Hematopoietic multipotent progenitor cell (in vitro differentiated cells): ENCODE measurements around the gene GAS5. TPM values are rescaled to one million over a fixed set of nuclear protein-coding genes. Genes with fewer than 3 reads are reported as not detected.
"Not testable (repeated sequence)": the region's sequence is repeated elsewhere in the genome, so short reads cannot be mapped to it uniquely, and the experiment has no call there.

Experiments used
- DNase-seq, 3 donors: peaks; one replicate each; pipeline ENCODE4 v3.0.0-alpha.2; 2011 to 2015; ENCODE audit warnings: low read depth in 2 of 3, low spot score in 2 of 3
- total RNA-seq: library from RNA; depleted of rRNA; stranded (reverse); fragments of >200 nt; gene quantifications from one replicate; pipeline ENCODE4 v1.2.3, GENCODE V29; 2012

GAS5 gene
- total RNA-seq, 1 donor, result 887 TPM

DNA sequence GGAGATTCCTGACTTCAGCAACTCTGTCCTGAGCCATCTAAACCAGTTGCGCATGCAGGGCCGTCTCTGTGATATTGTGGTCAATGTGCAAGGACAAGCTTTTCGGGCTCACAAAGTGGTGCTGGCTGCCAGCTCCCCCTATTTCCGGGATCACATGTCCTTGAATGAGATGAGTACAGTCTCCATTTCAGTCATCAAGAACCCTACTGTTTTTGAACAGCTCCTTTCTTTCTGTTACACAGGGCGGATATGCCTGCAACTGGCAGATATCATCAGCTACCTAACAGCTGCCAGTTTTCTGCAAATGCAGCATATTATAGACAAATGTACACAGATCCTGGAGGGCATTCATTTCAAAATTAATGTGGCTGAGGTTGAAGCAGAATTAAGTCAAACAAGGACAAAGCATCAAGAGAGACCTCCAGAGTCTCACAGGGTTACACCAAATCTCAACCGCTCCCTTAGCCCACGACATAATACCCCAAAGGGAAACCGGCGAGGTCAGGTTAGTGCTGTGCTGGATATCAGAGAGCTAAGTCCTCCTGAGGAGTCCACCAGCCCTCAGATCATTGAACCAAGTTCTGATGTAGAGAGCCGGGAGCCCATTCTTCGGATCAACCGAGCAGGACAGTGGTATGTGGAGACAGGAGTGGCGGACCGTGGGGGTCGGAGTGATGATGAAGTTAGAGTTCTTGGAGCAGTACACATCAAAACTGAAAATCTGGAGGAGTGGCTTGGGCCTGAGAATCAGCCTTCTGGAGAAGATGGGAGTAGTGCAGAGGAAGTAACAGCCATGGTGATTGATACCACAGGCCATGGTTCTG lies 2.7 kb upstream of the GAS5 start:
- peak in 2 of 3 donors; percentile 74 to 88 for DNase-seq

GRCh38 chr1:173869021-173869359 lies 1.2 kb upstream of the GAS5 start:
- peak in 1 of 3 donors; percentile 64 for DNase-seq

GRCh38 chr1:173868266-173869020 lies 654 bp upstream of the GAS5 start, which contains the start of gene ZBTB37:
ZBTB37 (plus strand) TSS chr1:173868380; CDS start chr1:173870226, 1,846 bp downstream.
- DNase-seq, result peak in 1 of 3 donors; percentile 87

DNA sequence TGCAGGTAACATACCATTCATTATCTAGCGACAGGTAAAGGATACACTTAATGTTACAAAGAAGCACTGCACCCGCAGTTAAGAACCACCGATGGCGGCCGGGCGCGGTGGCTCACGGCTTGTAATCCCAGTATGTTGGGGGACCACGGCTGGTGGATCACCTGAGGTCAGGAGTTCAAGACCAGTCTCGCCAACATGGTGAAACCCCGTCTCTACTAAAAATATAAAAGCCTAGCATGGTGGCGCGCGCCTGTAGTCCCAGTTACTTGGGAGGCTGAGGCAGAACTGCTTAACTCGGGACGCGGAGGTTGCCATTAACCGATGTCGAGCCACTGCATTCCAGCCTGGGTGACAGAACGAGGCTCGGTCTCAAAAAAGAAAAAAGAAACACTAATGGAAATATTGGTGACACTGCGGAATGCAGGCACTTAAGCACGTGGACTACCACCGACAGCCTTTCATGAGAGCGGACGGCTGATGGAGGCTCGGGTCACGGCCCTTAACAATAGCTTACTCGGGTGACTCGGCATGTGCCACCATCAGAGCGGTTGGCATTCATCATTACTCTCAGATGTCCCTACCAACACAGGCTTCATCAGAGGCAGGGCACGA lies 542 bp downstream of the GAS5 start:
- no peak for DNase-seq

GRCh38 chr1:173866413-173867115 lies 1.2 kb downstream of the GAS5 start:
- no peak for DNase-seq

DNA sequence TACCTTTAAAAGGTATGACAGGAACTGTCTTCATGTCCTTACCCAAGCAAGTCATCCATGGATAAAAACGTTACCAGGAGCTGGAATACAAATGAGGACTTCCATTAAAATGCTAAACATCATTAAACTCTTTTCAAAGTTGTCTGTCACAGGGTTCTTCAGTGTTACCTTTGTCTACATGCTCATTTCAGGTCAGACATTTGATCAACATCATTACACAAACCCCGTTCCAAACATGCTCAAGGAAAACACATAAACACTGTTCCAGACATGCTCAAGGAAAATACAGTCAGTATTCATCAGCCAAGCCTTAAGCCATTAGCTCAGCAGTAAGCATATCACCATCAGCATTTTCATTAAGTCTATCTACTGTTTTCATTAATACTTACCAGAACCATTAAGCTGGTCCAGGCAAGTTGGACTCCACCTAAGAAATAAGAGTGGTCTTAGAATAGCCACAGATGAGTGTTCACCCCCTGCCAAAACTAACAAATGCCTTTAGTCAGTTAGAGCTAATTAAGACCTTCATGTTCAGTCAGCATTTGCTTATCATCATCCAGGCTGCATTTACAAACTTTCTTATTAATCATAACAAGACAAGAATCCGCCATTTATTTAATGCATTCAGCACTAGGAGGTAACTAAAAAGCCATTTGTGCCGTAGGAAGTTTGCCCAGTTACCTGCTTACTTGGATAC lies 2.2 kb downstream of the GAS5 start:
- no peak for DNase-seq

DNA sequence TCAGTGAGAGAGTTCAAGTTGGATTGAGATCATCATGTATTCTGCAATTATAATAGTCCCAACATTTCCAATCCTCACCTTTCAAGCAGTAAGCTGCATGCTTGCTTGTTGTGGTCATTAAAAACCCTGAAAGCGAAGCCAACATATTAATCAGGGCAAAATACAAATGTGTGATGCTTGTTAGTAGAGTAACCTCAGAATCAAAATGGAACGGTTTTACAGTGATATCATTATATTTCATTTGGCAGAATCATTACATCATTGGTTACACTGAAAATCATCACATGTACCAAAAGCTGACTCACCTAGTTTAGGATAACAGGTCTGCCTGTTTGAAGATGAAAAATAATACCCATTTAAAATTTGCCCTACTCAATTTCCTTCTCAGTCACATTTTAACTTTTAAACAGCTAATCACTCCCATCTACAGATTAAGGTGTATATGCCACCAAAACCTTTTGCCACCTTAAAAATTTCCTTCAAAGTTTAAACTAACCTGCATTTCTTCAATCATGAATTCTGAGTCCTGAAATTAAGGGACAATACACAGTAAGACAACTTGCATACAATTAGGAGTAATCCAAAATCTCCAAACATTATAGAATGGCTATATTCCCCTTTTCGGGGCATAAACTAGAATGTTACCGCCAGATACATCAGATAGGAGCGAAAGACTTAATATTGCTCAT lies 3.5 kb downstream of the GAS5 start:
- DNase-seq, result no peak

DNA sequence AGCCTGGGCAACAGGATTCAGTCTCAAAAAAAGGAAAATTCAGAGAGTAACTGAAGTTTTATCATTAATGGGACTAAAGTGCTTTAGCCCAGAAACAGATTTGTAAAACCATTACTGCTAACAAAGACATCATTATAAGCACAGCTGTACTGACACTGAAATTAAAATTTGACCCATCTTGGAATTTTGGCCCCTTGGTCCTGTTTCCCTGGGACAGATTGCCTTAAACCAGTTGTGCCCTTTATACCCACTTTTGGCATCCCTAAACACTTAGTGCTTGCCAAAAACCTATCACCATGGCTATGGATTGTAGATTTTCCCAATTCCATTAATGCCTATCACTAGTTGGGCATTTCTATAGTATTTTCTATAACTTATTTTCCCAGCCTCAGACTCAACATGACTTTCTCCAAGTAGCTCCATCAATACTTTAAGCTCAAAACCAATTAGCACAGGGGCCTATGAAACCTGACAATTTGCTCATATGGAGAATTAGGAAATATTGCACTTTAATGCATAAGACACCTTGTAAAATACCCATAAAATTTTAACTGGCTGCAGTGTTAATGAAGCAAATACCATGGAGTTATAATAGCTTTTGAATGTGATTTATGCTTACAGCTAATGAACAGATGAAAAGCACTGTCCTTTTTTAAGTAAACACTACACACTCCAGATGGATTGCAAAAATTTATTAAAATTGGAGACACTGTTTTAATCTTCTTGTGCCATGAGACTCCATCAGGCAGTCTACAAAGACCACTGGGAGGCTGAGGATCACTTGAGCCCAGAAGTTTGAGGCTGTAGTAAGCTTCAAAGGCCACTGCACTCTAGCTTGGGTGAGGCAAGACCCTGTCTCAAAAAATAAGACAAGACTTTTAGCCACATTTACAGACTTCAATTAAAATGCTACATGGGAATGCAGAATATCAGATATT lies 4.3 kb downstream of the GAS5 start:
- DNase-seq, result no peak

- DNase-seq, result no peak
Observed at GRCh38 chr1:173862769-173863223, 5.0 kb downstream of the GAS5 start.

- DNase-seq, result not testable (repeated sequence)
Observed at GRCh38 chr1:173862146-173862768, 5.5 kb downstream of the GAS5 start.

DNA sequence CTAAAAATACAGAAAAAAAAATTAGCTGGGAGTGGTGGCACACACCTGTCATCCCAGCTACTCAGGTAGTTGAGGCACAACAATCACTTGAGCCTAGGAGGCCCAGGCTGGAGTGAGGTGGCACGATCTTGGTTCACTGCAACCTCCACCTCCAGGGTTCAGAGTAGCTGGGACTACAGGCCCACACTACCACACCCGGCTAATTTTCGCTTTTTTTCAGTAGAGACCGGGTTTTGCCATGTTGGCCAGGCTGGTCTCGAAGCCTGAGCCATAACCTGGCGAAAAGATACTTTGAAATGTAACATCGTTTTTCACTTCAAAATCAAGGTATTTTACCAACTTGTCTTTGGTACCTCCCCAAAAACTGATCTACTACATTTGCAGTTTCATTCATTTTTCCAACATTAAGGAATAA lies 6.1 kb downstream of the GAS5 start:
- no peak for DNase-seq

- no peak for DNase-seq
Observed at GRCh38 chr1:173860065-173860464, 7.7 kb downstream of the GAS5 start.

DNA sequence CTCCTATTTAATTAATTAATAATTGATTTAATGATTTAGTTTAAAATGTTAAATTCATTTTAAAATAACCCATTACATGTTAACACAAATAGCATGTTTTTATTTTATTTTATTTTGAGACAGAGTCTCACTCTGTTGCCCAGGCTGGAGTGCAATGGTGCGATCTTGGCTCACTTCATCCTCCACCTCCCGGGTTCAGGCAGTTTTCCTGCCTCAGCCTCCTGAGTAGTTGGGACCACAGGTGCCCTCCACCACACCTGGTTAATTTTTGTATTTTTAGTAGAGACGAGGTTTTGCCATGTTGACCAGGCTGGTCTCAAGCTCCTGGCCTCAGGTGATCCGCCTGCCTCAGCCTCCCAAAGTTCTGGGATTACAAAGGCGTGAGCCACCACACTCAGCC lies 8.2 kb downstream of the GAS5 start:
- not testable (repeated sequence) for DNase-seq

GRCh38 chr1:173857363-173857917 lies 10.3 kb downstream of the GAS5 start:
- no peak for DNase-seq

GRCh38 chr1:173856903-173857302 lies 10.9 kb downstream of the GAS5 start:
- DNase-seq, result no peak

DNA sequence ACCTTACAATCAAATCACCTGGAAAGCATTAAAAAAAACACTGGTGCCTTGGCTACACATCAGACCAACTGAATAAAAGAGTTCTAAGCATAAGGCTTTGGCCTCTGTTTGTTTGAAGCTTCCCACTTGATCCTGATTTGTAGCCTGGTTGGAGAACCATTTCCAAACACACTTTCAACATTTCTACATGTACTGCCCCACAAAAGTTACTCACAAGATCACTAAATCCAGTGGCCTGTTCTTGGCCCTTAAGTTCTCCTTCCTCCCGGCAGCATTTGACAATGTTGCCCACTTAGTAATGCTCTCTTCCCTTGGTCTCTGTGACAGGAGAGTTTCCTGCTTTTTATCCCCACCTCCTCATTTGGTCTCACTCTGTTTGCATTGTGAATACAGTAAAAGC lies 11.8 kb downstream of the GAS5 start:
- no peak for DNase-seq

DNA sequence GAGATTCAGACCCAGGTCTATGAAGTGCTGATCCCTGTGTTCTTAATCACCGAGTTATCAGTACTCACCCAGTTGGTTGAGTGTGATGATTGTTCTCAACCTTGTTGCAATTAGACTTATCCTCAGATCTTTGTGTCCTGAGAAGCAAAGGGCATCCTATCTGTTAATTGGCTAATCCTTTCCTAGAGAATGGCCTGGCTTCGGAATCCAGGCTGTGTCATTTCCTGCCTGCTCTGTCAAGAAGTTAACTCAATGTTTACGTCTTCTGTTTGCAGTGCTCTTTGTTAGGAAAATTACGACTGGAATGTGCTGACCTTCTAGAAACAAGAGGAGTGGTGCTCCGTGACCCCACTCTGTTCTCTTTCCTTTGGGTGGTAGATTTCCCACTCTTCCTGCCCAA lies 14.7 kb downstream of the GAS5 start:
- DNase-seq, result no peak

GRCh38 chr1:173852105-173852504 lies 15.7 kb downstream of the GAS5 start:
- no peak for DNase-seq
